GM12878 (cell line): Measurements from ENCODE around the gene KCNK7. TPM values are rescaled to one million over a fixed set of nuclear protein-coding genes. Genes with fewer than 3 reads are reported as not detected.

Experiments
- BMI1 ChIP-seq: fragments of 450-650 bp; IDR thresholded peaks from 2 replicates; pipeline ENCODE4 v1.6.1; 2016; ENCODE audit warnings: mild to moderate bottlenecking, moderate library complexity, borderline replicate concordance
- BRCA1 ChIP-seq: IDR thresholded peaks from 2 replicates; pipeline ENCODE4 v1.6.1; 2011; ENCODE audit warnings: low read depth, low read length, improper control_type of control experiment
- ETV6 ChIP-seq, 2 experiments: fragments of 450-650 bp in 1 of 2; IDR thresholded peaks in 1 of 2; conservative IDR thresholded peaks in 1 of 2; 2 replicates each; pipeline ENCODE4 v1.6.1; 2014; ENCODE audit warnings: antibody characterized with exemption in 1 of 2, borderline replicate concordance in 1 of 2, low read depth in 1 of 2, mild to moderate bottlenecking in 1 of 2, moderate library complexity in 1 of 2
- FOXK2 ChIP-seq: fragments of 450-650 bp; IDR thresholded peaks from 2 replicates; pipeline ENCODE4 v1.6.1; 2017; ENCODE audit warnings: mild to moderate bottlenecking, moderate library complexity
- GABPA ChIP-seq: IDR thresholded peaks from 2 replicates; pipeline ENCODE4 v1.6.1; 2014; ENCODE audit warnings: antibody characterized with exemption, low read depth, mild to moderate bottlenecking, inconsistent platforms
- GATAD2B ChIP-seq: fragments of 450-650 bp; conservative IDR thresholded peaks from 2 replicates; pipeline ENCODE4 v1.6.1; 2017; ENCODE audit warnings: low read depth, mild to moderate bottlenecking, moderate library complexity
- IRF3 ChIP-seq: fragments of 450-650 bp; IDR thresholded peaks from 2 replicates; pipeline ENCODE4 v1.6.1; 2014; ENCODE audit warnings: mild to moderate bottlenecking
- JUNB ChIP-seq: IDR thresholded peaks from 2 replicates; pipeline ENCODE4 v1.6.1; 2016; ENCODE audit warnings: antibody characterized with exemption, mild to moderate bottlenecking
- MEF2A ChIP-seq: IDR thresholded peaks from 2 replicates; pipeline ENCODE4 v1.6.1; 2011; ENCODE audit warnings: low read depth, mild to moderate bottlenecking, low read length, moderate library complexity; ENCODE audit not compliant: insufficient read depth
- NBN ChIP-seq: fragments of 450-650 bp; IDR thresholded peaks from 2 replicates; pipeline ENCODE4 v1.6.1; 2016
- NKRF ChIP-seq: fragments of 450-650 bp; conservative IDR thresholded peaks from 2 replicates; pipeline ENCODE4 v1.6.1; 2017; ENCODE audit warnings: mild to moderate bottlenecking, moderate library complexity
- POLR2AphosphoS2 ChIP-seq: IDR thresholded peaks from 2 replicates; pipeline ENCODE4 v1.6.1; 2011; ENCODE audit warnings: low read depth, mild to moderate bottlenecking, low read length, improper control_type of control experiment, moderate library complexity
- POU2F2 ChIP-seq: IDR thresholded peaks from 3 replicates; pipeline ENCODE4 v1.6.1; 2011; ENCODE audit warnings: low read depth, mild to moderate bottlenecking, low read length, borderline replicate concordance
- SMC3 ChIP-seq: IDR thresholded peaks from 2 replicates; pipeline ENCODE4 v1.6.1; 2011; ENCODE audit warnings: low read length, improper control_type of control experiment, borderline replicate concordance
- SREBF1 ChIP-seq: IDR thresholded peaks from 2 replicates; pipeline ENCODE4 v1.6.1; 2012; ENCODE audit warnings: mild to moderate bottlenecking, low read length
- SRF ChIP-seq, 2 experiments: IDR thresholded peaks; 2 replicates each; pipeline ENCODE4 v1.6.1; 2011; ENCODE audit warnings: low read depth in 2 of 2, low read length in 2 of 2, mild to moderate bottlenecking in 1 of 2, moderate library complexity in 1 of 2
- STAT1 ChIP-seq: fragments of 450-650 bp; conservative IDR thresholded peaks from 2 replicates; pipeline ENCODE4 v1.6.1; 2014; ENCODE audit warnings: antibody characterized with exemption, mild to moderate bottlenecking
- TARDBP ChIP-seq: IDR thresholded peaks from 2 replicates; pipeline ENCODE4 v1.6.1; 2016; ENCODE audit warnings: borderline replicate concordance
- YY1 ChIP-seq: IDR thresholded peaks from 2 replicates; pipeline ENCODE4 v1.6.1; 2011; ENCODE audit warnings: low read depth, mild to moderate bottlenecking, low read length
- ZSCAN29 ChIP-seq: fragments of 450-650 bp; IDR thresholded peaks from 2 replicates; pipeline ENCODE4 v1.6.1; 2017; ENCODE audit warnings: mild to moderate bottlenecking, moderate library complexity
- polyA plus RNA-seq, 11 experiments: library from polyadenylated mRNA; depleted of rRNA in 4 of 11; unstranded in 6 of 11; stranded (reverse) in 5 of 11; fragments of >200 nt; fragmentation: Nextera tagmentation in 4 of 11; fragmentation: Illumina TruSeq in 1 of 11; extraction: Ambion mirVana in 4 of 11; extraction: Trizol in 1 of 11; gene quantifications; 1 replicate in 1 of 11; 2 replicates in 10 of 11; pipeline versions ENCODE4 v1.2.1 to v1.2.3, GENCODE V29; 2011 to 2016; ENCODE audit warnings: inconsistent platforms in 2 of 11, missing spikeins in 2 of 11, low read depth in 1 of 11
- total RNA-seq, 4 experiments: library from RNA; depleted of rRNA in 3 of 4; stranded (reverse); fragments of >200 nt in 3 of 4; fragmentation: Illumina TruSeq in 1 of 4; extraction: Trizol in 1 of 4; gene quantifications; 2 replicates each; pipeline versions ENCODE4 v1.2.1 to v1.2.3, GENCODE V29; 2013 to 2021
- TF ChIP-seq, protein P1 (sequence below): fragments of 150-350 bp; IDR thresholded peaks from 2 replicates; pipeline ENCODE4 v1.6.1; 2016; ENCODE audit warnings: low read depth, low read length

KCNK7 gene
- total and polyA plus RNA-seq, 10 of the 15 experiments (the other 5 are each of a cell fraction or from before 2014, with no cell fraction given), result 0.11 to 0.54 (median 0.23) TPM; not detected in 7

DNA sequence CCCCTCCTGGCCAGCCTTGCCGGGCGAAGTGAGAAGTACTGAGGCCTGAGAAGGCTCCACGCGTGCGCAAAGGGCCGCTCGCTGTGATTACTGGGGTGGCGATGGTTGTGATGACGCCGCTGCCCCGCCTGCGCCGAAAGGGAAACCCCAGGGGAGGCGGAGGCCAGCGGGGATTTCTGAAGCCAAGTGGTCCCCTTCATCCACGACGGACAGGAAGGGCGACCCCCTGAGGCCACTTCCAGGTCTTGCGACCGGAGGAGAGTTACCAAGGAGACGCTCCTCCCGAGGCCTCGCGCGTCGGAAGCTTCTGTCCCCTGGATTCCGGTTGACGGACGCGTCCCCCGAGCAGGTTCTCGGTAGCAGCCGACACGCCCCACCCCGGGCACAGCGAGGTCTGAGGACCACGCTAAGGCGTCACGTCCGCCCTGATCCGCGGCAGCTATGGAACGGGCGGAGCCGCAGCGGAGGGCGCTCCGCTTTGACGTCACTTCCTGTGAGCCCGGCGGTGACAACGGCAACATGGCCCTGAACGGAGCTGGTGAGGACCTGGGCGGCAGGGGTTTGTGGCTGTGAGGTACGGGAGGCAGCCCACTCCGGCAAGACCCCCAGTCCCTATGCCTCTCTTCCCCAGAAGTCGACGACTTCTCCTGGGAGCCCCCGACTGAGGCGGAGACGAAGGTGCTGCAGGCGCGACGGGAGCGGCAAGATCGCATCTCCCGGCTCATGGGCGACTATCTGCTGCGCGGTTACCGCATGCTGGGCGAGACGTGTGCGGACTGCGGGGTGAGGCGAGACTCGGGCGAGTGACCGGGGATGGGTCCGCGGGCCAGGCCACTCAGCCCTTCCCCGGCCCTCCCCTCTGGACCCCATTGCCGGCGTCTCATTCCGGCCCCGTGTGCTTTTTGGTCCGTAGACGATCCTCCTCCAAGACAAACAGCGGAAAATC, 25.4 kb downstream of the KCNK7 start, which contains the start of gene ZNRD2 (continued):
- TF ChIP-seq, protein P1, sequence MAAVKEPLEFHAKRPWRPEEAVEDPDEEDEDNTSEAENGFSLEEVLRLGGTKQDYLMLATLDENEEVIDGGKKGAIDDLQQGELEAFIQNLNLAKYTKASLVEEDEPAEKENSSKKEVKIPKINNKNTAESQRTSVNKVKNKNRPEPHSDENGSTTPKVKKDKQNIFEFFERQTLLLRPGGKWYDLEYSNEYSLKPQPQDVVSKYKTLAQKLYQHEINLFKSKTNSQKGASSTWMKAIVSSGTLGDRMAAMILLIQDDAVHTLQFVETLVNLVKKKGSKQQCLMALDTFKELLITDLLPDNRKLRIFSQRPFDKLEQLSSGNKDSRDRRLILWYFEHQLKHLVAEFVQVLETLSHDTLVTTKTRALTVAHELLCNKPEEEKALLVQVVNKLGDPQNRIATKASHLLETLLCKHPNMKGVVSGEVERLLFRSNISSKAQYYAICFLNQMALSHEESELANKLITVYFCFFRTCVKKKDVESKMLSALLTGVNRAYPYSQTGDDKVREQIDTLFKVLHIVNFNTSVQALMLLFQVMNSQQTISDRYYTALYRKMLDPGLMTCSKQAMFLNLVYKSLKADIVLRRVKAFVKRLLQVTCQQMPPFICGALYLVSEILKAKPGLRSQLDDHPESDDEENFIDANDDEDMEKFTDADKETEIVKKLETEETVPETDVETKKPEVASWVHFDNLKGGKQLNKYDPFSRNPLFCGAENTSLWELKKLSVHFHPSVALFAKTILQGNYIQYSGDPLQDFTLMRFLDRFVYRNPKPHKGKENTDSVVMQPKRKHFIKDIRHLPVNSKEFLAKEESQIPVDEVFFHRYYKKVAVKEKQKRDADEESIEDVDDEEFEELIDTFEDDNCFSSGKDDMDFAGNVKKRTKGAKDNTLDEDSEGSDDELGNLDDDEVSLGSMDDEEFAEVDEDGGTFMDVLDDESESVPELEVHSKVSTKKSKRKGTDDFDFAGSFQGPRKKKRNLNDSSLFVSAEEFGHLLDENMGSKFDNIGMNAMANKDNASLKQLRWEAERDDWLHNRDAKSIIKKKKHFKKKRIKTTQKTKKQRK, result peak; percentile 18; the same call in 1 of the 2 replicates
- TF ChIP-seq YY1, result peak; percentile 95
- no peak; the same call in none of the 2 replicates for TF ChIP-seq GATAD2B
- no peak for TF ChIP-seq ETV6 (conservative IDR thresholded peaks at IDR 0.05 in 1 of 2, IDR thresholded peaks at IDR 0.05 in 1 of 2; ENCODE audit: borderline replicate concordance in 1 of 2, low read depth in 1 of 2)
- peak; percentile 24; the same call in 1 of the 2 replicates for TF ChIP-seq JUNB
- peak; percentile 49; the same call in 1 of the 2 replicates for TF ChIP-seq IRF3
- peak; percentile 98 for TF ChIP-seq NBN
- peak; percentile 48 to 91; a peak in 3 of 4 replicates for TF ChIP-seq SRF (IDR thresholded peaks at IDR 0.05; ENCODE audit: low read depth in 2 of 2, low read length in 2 of 2)
- 0 out of 2 replicates have a peak, but pooled peaks have one; percentile 37 for TF ChIP-seq SREBF1
- 0 out of 2 replicates have a peak, but pooled peaks have one; percentile 57 for TF ChIP-seq POLR2AphosphoS2
- TF ChIP-seq MEF2A, result peak; percentile 28; the same call in 1 of the 2 replicates
- TF ChIP-seq TARDBP, result 0 out of 2 replicates have a peak, but pooled peaks have one; percentile 47
- peak; percentile 93 for TF ChIP-seq FOXK2
- TF ChIP-seq BMI1, result peak; percentile 29; the same call in 1 of the 2 replicates
- peak; percentile 27; the same call in 1 of the 2 replicates for TF ChIP-seq STAT1
- TF ChIP-seq GABPA, result no peak
- no peak for TF ChIP-seq ZSCAN29
- no peak for TF ChIP-seq BRCA1
- peak; percentile 30; the same call in 2 of the 3 replicates for TF ChIP-seq POU2F2
- peak; percentile 76; the same call in 1 of the 2 replicates for TF ChIP-seq NKRF
- peak; percentile 66 for TF ChIP-seq SMC3
